Measurements from ENCODE around the gene CCDC157. TPM values are rescaled to one million over a fixed set of nuclear protein-coding genes. Genes with fewer than 3 reads are reported as not detected.
A peak's percentile ranks its signal among the peaks of the same experiment; 100 is the strongest.

The CCDC157 gene
- polyA plus RNA-seq, 3 donors: 0.50 to 3.7 (median 0.54) TPM

DNA sequence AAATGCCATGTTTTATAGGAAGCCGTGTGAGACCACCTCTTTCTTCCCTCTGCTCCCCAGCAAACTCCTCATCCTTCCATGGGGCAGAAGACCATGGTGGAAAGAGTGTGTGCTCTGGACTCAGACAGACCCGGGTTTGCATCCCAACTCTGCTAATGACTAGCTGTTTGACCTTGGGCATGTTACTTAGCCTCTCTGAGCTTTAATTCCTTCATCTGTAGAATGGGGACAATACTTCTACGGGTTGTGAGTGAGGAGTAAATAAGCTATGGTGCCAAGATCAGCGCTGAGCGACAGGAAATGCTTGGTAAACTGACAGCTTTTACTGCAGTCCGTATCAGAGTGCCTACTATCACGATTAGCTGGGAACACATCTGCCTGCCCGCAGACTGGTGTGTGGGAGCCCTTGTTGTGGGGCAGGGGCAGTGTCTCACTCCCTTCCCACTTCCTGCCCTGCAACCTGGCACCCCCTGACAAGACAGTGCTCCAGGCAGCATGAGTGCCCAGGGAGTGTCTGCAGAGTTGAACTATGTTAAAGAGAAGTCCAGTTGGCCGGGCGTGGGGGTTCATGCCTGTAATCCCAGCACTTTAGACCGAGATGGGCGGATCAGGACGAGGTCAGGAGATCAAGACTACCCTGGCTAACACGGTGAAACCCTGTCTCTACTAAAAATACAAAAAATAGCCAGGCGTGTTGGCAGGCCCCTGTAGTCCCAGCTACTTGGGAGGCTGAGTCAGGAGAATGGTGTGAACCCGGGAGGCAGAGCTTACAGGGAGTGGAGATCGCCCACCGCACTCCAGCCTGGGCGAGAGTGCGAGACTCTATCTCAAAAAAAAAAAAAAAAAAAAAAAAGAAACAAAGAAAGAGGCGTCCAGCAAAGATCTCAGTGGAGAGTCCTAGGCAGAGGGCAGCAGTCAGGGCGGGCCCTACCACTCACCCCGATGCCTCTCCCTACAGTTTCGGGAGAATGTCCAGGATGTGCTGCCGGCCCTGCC is 42.2 kb downstream of the CCDC157 start:
- H3K36me3 ChIP-seq (replicated peaks in 1 of 2; ENCODE audit: control insufficient read depth in 1 of 2, insufficient read depth in 2 of 2, low read length in 2 of 2): no peaks in the 10 kb centered on the region
- no peak overlapping the region for H3K4me3 ChIP-seq (replicated peaks in 1 of 3; ENCODE audit: low read depth in 2 of 3, low read length in 3 of 3)
- WGBS (ENCODE audit: insufficient coverage): 82% methylated on average over 17 of the region's 25 CpGs
- H2AFZ ChIP-seq (ENCODE audit: insufficient read depth, low read depth, low read length, poor library complexity, severe bottlenecking): no peak overlapping the region
- H3K79me2 ChIP-seq (ENCODE audit: insufficient read depth, low read length): no peaks in the 10 kb centered on the region
- peak overlapping the region in 1 of 2 donors; percentile 80 for H3K4me3 Mint-ChIP-seq
- intact Hi-C loops (cut with micrococcal nuclease): no loop called here
- H3K4me1 ChIP-seq (ENCODE audit: control insufficient read depth in 1 of 2, insufficient read depth in 2 of 2, low read length in 2 of 2): peaks cover 5 to 9% of the 10 kb centered on the region in 2 donors
- peak overlapping the region in 1 of 7 donors; percentile 53 for H3K27ac Mint-ChIP-seq
- H3K9me3 Mint-ChIP-seq: peaks cover 0 to 11% (median 0%) of the 10 kb centered on the region in 7 donors
- peaks cover 48 to 66% (median 54%) of the 10 kb centered on the region in 3 donors for H3K27me3 Mint-ChIP-seq (ENCODE audit: low read depth in 3 of 3)
- H3K9ac ChIP-seq (ENCODE audit: insufficient read depth, low read length, poor library complexity, severe bottlenecking): no peak overlapping the region
- TF ChIP-seq, protein P1, sequence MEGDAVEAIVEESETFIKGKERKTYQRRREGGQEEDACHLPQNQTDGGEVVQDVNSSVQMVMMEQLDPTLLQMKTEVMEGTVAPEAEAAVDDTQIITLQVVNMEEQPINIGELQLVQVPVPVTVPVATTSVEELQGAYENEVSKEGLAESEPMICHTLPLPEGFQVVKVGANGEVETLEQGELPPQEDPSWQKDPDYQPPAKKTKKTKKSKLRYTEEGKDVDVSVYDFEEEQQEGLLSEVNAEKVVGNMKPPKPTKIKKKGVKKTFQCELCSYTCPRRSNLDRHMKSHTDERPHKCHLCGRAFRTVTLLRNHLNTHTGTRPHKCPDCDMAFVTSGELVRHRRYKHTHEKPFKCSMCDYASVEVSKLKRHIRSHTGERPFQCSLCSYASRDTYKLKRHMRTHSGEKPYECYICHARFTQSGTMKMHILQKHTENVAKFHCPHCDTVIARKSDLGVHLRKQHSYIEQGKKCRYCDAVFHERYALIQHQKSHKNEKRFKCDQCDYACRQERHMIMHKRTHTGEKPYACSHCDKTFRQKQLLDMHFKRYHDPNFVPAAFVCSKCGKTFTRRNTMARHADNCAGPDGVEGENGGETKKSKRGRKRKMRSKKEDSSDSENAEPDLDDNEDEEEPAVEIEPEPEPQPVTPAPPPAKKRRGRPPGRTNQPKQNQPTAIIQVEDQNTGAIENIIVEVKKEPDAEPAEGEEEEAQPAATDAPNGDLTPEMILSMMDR (IDR thresholded peaks at IDR 0.05): no peak
- peaks cover 0 to 8% of the 10 kb centered on the region in 2 donors for H3K9me3 ChIP-seq (replicated peaks in 1 of 2; ENCODE audit: control insufficient read depth in 1 of 2, insufficient read depth in 1 of 2, low read length in 2 of 2)
- no peaks in the 10 kb centered on the region for H4K20me1 ChIP-seq (ENCODE audit: insufficient read depth, low read length)
- peaks cover 2 to 3% of the 10 kb centered on the region in 2 donors for H3K36me3 Mint-ChIP-seq
- no peak for DNase-seq
- peaks cover 11% of the 10 kb centered on the region for H3K4me1 Mint-ChIP-seq
- H3K27ac ChIP-seq (ENCODE audit: low read depth in 1 of 2, low read length in 2 of 2): no peak overlapping the region
- no peak overlapping the region for H3K4me2 ChIP-seq (replicated peaks; ENCODE audit: extremely low read depth, low read length, poor library complexity, severe bottlenecking)
- peaks cover 33 to 49% of the 10 kb centered on the region in 2 donors for H3K27me3 ChIP-seq (ENCODE audit: control insufficient read depth in 2 of 2, insufficient read depth in 2 of 2, low read length in 2 of 2)

DNA sequence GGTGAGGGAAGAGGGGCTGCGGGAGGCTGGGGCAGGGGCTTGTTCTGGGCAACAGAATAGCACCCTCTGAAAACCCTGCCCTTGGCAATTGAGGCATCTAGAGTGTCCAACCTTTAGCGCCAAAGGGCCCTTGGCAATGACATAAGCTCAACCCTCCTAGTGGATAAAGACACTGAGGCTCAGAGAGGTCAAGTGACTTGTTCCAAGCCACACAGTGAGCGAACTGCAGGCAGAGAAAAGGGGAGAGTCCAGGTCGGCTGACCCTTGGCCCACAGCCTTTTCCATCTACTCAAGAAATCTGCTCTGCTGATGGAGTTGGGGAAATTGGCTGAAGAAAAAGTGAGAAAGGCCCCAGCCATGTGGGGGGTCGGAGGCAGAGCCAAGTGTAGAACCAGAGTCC is 42.9 kb downstream of the CCDC157 start:
- Histone ChIP-seq H3K9me3 (replicated peaks in 1 of 2; ENCODE audit: control insufficient read depth in 1 of 2, insufficient read depth in 1 of 2, low read length in 2 of 2) (peaks cover 0 to 8% of the 10 kb centered on the region in 2 donors), H4K20me1 (ENCODE audit: insufficient read depth, low read length) (no peaks in the 10 kb centered on the region), H3K9ac (ENCODE audit: insufficient read depth, low read length, poor library complexity, severe bottlenecking) (no peak overlapping the region), H3K79me2 (ENCODE audit: insufficient read depth, low read length) (no peaks in the 10 kb centered on the region), H3K36me3 (replicated peaks in 1 of 2; ENCODE audit: control insufficient read depth in 1 of 2, insufficient read depth in 2 of 2, low read length in 2 of 2) (no peaks in the 10 kb centered on the region), H3K4me1 (ENCODE audit: control insufficient read depth in 1 of 2, insufficient read depth in 2 of 2, low read length in 2 of 2) (peaks cover 5 to 9% of the 10 kb centered on the region in 2 donors), H3K4me2 (replicated peaks; ENCODE audit: extremely low read depth, low read length, poor library complexity, severe bottlenecking) (no peak overlapping the region), H3K4me3 (replicated peaks in 1 of 3; ENCODE audit: low read depth in 2 of 3, low read length in 3 of 3) (no peak overlapping the region), H3K27me3 (ENCODE audit: control insufficient read depth in 2 of 2, insufficient read depth in 2 of 2, low read length in 2 of 2) (peaks cover 33 to 49% of the 10 kb centered on the region in 2 donors), H3K27ac (ENCODE audit: low read depth in 1 of 2, low read length in 2 of 2) (no peak overlapping the region), H2AFZ (ENCODE audit: insufficient read depth, low read depth, low read length, poor library complexity, severe bottlenecking) (no peak overlapping the region)
- no peak overlapping the region for H3K27ac Mint-ChIP-seq
- peaks cover 2 to 3% of the 10 kb centered on the region in 2 donors for H3K36me3 Mint-ChIP-seq
- H3K27me3 Mint-ChIP-seq (ENCODE audit: low read depth in 3 of 3): peaks cover 51 to 63% (median 52%) of the 10 kb centered on the region in 3 donors
- DNase-seq: no peak
- peaks cover 11% of the 10 kb centered on the region for H3K4me1 Mint-ChIP-seq
- TF ChIP-seq, protein P1 (IDR thresholded peaks at IDR 0.05): no peak
- peaks cover 0 to 11% (median 0%) of the 10 kb centered on the region in 7 donors for H3K9me3 Mint-ChIP-seq
- 94% methylated on average over 2 of the region's 5 CpGs for WGBS (ENCODE audit: insufficient coverage)
- H3K4me3 Mint-ChIP-seq: no peak overlapping the region
- intact Hi-C loops (cut with micrococcal nuclease): no loop called here
